C1 segment of cervical spinal cord (tissue), 14 donors: Measurements from ENCODE around the gene TCF15.

ENCODE experiments used
- DNase-seq, 14 donors: peaks; one replicate each; lab custom pipeline; 2025; lab: John Stamatoyannopoulos, UW

TCF15 gene

DNA sequence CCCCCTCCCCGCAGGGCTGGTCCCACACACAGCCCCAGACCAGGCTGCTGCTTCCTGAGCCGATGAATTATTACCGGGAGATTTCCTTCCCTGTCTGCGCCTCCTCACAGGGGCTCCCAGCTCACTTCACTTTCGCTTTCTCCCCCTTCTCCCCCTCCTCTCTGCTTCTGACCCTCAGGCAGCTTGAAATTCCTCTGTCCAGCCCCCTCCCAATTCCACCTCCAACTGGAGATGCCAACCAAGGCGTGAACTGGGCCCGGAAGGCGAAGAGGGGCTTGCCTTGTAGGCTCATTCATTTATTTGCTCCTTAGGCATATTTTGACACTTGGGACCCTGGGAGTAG lies 1.7 kb upstream of the TCF15 start:
- DNase-seq = no peak

DNA sequence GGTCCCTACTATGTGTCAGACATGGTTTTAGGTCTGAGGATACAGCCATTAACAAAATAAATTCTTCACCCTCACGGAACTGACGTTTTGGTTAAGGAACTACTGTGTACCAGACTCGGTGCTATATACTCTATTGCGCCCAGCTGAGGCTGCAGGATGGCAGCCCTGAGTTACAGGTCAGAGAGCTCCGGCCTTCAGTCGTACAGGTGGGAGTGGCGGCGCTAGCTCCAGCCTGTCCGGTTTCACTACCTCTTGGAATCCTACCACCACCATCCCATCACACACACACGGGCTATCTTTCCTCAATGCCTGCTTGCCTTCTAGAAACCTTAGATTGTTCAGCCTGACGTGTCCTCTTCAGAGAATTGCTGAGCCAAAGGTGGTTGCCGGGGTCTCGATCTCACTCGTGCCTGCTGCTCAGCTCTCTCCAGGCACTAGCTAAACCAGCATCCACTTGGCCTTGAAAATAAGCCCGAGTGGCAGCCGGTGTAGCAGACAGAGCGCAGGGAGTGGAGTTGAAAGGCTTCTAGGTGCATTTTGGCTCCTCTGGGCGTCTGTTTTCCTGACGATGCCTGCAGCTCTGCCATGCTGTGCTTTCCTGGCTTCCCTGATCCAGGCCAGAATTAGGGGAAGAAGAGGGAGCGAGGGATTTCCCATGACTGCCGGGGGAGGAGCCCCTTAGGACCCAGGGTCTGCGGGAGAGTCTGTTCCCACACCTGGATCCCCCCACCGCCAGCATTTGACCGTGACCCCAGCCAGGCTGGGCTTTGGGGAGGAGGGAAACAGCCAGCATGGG lies 1.1 kb upstream of the TCF15 start:
- no peak for DNase-seq

DNA sequence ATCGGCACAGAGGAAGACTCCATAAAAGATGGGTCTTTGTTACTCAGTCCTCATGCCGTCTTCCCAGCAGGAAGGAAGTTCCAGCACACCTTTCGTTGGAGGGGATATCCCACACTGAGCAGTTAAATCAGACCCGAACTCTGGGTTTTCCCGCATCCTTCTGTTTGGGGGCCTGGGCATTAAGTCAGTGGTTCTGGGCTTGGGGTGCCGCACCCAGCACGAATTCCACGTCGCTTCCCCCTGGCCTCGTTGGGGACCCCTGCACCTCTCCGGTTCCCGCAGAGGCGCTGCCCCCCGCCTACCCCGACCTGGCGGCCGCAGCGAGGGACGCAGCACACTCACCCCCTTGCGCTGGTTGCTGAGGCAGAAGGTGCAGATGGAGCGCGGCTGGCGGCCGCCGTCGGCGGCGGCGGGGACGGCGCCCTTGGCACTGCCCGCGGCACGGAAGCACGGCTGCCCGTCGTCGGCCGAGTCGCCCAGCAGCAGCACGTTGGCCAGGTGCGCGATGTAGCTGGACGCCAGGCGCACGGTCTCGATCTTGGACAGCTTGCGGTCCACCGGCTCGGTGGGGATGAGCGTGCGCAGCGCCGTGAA lies 641 bp downstream of the TCF15 start:
- no peak for DNase-seq

DNA sequence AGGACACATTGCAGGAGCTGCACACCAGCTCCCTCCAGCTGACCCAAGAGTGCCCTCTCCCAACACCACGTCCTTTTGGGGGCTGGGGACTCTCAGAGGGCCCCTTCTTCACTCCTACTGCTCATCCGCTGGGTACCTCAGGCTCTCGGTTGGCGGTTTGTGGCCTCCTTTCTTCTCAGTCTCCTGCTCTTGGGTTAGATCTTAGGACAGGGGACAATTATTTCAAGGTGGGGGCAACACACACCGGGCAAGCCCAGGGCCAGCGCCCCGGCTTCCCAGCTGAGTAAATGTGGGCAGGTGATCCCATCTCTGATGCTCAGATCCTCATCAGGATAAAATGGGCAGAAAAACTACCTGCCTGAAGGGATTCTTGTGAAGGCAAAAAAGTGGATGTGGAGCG lies 1.1 kb downstream of the TCF15 start:
- no peak for DNase-seq

DNA sequence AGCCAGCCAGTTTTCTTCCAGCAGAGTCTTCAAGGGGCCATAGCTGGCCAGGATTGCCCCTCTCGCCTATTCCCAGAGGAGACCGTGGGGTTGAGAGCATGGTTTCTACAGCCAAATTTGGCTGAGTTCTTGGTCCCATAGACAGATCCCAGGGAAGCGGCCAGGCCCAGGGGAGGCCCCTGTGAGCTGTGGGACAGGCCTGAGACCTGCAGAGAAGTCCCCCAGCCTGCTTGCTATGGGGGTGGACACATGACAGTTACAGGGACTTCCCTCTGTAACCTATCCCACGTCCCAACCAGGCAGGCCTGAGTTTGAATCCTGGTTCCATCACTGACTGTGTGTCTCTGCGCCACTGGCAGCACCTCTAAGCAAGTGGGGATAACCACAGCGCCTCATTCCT lies 2.6 kb downstream of the TCF15 start:
- DNase-seq = no peak

DNA sequence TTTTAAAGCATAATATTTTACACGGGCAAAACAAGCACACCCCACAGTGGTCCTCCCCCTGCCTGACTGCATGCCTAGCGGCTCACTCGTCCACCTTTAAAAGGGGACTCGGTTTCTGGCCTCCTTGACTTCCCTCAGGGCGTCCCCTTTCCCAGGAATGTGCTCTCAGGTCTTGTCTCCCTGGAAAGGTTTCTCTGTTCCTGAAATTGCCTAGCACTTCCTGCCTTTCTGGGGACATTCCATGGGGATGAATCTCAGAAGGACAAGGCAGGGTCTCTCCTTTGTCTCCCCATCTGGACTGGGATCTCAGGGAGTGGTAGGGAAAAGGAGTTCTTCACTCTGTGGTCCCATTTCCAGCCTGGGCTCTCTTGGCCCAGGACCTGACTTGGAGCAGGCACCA lies 4.9 kb downstream of the TCF15 start:
- no peak for DNase-seq

DNA sequence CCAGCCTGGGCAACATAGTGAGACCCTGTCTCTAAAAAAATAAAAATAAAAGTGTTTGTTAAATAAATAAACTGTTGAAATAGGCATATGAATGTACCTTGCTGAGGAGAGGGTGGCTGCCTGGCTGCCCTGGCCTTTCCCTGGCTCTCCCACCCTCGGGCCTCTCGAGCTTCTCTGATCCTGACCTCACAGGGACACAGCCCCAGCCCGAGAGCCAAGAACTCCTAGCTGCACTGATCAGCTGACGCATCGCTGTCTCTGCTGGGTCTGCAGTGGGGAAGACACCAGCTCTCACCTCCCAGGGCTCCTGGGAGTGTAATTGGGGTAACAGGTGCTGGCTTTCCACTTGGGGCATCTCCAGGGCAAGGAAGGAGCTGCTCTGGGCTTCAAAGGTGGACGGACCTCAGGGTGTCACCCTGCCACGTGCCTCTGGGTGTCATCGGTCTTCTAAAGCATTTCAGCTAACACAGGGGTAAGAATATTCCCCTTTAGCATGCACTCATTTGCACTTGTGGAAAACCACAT lies 6.9 kb downstream of the TCF15 start:
- DNase-seq = no peak

DNA sequence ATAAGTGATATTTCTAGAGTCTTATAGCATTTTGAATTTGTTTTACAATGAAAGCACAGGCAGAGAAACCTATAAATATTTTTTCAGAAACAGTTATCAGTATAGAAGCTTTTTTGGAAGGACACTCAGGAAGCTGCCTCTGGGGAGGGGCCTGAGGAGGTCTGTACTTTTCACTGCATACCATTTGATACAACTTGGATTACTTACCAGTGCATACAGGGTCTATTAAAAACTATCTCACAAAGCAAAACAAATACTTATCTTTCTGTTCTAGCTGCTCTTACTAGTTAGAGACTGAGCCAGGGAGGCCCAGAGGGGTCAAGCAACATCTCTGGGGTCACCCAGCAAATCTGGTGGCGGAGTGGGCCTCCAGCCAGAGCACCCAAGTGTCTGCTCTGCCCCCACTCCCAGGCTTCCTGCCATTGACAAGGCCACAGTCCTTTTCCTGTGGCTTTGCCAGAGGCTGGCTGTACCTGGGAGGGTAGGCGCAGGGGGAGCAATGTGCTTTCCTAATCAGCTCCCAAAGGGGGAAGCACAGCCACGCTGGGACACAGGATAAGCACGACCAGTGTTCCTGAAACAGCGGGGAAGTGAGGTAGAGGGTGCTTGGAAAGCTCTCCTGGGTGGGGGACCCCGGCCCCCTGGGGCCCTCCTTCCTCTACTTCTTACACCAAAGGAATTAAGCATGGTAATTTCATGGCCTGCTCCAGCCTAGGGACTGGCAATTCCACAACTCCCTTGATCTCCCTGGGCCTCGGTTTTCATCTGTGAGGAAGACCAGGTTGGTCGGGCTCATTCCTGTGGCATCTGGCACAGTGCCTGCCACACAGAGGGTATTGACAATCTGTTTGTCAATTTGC lies 7.8 kb downstream of the TCF15 start:
- no peak for DNase-seq

DNA sequence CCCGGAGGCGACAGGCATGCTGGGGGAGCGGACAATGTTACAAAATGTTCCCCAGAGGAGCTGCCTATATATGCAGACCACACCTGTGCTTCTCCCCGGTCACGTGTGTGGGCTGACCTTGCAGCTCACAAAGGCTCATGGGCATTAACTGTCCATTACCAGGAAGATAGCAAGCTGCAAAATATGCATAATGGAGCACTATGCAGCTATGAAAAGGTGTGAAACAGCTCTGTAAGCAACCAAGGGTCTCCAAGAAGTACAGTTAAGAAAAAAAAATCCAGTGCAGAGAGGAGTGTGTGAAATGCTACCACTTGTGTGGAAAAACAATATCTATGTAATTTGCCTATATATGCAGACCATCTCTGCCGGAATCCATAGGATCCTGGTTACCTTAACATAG lies 9.4 kb downstream of the TCF15 start:
- DNase-seq = no peak

DNA sequence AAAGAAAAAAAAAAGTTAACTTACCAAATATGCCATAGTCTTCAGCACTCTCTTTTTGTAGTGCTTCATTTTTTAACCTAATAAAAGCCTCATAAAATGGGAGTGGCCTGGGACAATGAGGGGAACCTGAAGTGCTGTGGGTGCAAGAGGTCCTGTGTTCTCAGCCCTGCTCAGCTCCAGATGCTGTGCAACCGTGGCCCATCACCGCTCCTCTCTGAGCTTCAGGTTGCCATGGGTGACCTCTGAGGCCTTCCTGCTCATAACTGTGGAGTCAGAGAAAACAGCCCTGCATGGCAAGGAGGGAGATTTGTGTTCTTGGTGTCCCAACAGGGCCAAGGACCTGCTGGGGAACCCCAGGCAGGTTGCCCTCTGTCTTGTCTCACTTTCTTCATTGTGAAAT lies 10.0 kb downstream of the TCF15 start:
- no peak for DNase-seq

DNA sequence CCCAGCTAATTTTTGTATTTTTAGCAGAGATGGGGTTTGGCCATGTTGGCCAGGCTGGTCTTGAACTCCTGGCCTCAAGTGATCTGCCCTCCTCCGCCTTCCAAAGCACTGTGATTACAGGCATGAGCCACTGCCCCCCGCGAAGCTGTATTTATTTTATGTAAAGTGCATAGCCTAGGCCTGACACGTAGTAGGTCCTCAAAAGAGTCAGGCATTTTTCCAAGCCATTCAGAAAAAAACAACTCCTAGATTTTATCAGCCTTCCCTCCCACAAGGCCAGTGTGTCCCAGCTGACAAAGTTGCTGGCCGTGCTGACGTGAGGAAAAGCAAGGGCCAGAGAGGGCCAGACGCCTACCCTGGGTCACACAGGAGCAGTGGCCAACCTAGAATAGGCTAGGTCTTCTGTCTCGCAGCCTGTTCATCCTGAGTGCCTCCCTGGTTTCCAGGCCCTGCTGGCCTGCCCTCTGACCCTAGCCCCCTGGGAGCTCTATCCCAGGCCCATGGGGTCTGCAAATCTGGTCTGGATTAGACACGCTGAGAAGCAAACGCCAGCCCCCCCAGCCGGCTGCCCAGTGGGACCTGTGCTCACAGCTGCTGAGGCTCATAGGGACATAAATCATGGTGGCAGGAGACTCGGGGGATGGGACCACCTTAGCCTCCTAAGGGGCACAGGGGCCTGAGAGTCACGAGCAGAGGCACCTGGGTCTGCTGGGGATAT lies 11.8 kb downstream of the TCF15 start:
- no peak for DNase-seq

DNA sequence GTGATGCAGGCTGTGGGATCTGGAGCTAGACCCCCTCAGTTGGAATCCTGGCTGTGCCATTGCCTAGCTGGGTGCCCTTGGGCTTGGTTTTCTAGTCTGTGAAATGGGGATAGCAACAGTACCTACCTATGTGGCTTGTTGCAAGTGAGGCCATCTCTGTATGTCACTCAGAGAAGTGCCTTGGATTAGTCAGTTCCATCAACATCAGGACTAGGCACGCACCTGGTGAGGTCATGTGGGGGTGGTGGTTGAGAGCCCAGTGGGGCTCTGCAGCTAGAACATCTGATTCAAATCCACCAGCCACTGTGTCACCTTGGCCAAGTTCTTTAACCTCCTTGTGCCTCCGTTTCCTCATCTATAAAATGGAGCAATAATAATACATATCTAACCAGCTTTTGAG lies 12.5 kb downstream of the TCF15 start:
- no peak for DNase-seq

DNA sequence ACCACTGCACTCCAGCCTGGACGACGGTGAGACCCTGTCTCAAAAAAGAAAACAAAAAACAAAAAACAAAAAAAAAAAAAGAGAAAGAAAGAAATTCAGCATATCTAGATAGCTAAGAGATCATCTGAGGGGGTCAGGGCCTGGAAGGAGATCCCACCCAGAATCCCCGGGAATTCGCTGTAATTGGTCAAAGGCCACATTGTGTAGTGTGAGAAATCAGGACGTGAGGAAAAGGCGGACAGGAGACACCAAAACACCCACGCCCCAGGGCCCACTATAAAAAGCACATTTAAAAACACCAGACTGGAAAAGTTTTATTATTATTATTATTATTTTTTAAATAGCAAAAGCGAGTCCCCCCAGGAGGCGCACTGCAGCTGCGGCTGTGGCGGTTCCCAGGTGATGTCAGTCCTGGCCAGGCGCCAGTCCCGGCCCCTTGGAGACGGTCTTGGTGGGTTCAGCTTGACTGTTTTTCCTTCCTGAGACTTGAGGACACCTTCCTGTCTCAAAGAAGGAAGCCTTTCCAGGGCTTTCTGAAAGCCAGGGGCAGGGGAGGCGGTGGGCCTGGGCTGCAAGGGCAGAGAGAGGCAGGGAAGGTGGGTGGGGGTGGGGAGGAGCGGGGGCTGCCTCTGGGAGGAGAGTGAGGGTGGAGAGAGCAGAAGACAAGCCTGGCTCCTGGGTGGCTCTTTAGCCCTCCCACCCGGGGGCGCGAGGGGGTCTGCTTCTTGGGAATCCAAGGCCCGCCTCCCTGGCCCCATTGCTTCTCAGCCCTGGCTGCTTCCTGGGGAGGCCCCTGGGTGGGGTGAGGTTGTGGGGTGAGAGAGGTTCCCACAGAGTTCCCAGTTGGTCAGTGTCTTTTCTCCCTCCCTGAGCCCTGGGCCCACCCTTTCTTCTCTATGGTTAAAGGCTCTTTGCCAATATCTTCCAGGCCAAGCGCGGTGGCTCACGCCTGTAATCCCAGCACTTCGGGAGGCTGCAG lies 14.5 kb downstream of the TCF15 start:
- DNase-seq = no peak

DNA sequence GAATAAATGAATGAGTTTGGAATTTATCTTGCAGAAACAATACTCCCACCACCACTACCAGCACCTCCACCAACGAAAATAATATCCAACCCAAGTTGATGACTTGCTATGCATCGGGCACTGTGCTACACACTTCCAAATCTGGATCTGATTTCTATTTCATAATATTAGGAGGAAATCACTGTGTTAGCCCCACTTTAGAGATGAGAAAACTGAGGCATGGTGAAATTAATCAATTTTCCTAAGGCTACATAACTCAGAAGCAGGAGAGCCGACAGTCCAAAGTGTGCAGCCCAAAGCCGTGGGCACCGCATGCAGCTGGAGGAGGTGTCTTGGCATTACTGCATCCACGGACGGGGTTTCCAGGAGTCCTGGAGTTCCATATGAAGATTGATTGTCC lies 17.6 kb downstream of the TCF15 start:
- DNase-seq = no peak

DNA sequence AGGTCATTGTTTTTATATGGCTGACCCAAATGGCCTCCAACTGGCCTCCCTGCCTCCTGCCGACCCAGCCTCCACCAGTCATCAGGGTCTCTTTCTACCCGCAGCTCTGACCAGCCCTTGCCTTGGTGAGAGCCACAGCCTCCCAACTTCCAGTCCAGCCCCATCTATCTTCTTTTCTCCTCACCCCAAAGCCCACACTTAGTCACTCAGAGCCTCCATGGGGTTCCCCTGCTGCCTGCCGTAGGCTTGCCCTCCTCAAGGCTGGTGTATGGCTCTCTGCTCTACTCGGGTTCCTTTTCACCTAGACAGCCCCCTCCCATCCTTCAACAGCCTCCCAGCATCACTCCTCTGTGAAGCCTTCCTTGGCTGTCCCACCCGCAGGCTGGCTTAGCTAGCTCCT lies 18.2 kb downstream of the TCF15 start:
- DNase-seq = no peak

DNA sequence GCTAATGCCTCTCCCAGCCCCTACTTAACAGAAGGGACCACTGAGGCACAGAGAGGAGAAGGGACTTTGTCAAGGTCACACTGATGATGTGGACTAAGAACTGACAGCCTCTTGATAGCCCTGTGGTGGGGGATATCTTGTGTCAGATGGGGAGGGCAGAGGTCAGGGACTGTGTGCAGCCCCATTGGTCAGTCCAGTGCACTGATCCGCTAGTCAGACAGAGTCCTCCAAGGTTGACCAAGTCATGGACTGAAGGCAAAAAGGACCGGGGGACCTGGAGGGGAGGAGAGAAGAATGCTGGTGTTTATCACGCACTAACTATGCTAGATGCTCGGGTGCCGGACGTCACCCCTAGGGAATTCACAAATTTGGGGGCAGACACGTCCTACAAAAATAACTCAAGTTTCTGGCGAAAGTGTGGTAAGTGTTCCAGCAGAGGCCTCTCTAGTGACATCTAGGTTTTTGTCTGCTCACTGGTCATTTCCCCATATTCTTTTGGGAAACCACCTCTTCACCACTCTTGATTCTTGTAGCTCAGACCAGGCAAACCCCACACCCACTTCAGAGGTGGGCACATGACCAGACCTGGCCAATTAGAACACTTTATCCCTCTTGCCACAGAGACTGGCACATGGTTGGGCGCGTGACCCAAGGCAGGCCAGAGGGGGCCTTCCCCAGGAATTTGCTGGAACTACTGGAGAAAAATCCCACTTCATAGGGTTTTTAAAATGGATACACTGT lies 21.0 kb downstream of the TCF15 start:
- DNase-seq = no peak

DNA sequence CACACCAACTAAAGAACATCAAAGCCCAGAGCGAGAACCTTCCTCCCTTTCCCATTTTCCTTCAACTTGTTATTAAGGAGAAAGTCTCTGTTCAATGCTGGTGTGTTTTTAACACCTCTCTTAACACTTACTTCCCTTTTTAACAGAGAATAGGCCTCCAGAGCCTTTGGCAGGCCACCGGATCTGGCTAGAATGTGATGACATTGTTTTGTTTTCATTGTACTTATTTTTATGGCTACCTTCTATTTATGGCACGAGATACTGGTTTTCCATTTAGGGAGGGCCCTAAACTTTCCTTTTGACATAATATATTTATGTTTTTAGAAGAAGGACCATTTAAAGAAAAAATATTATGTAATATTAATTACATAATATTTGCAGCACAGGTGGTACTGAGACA lies 21.6 kb downstream of the TCF15 start:
- DNase-seq = no peak

DNA sequence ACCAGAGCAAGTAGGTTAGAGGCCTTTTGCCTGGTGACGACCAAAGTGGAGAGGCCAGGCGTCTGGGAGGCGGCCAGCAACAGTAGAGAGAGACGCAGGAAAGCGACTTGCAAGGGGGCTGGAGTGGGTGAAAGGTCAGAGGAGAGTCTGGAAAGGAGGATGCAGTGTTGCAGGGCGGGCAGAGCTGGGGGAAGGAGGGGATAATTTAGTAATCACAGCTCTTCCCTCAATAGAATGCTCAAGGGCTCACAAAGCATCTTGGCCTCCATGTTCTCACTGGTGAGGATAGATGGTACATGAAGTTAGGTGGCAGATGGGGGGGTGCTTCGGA lies 25.2 kb downstream of the TCF15 start:
- DNase-seq = no peak

DNA sequence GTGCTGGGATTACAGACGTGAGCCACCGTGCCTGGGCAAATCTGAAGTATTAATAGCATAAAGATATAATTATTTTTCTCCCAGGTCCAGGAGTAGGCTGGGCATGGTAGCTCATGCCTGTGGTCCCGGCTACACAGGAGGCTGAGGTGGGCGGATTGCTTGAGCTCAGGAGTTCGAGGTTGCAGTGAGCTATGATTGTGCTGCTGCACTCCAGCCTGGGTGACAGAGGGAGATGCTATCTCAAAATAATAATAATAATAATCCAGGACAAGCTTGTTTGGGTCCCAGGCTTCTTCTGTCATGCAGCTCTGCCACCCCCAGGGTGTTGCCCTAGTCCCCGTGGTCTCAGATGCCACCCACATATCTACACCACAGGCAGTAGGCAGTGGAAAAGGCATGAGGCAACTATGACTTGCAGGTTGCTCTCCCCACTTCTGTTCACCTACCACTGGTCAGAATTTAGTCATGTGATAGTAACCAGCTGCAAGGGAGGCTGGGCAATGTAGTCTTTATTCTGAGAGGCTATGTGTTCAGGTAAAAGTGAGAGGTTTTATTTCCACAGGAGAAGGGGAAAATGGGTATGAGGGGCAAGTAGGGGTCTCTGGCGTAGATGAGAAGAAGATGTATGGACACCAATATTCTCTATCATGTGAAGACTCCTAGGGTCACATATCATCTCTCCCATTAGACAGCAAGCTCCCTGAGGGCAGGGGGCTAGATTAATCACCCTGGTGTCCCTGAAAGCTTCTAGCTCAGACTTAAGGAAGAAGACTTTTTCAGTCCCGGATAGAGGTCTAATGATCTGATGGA lies 25.7 kb downstream of the TCF15 start:
- no peak for DNase-seq
